GM21447 (cell line): ENCODE measurements around the gene PATJ.
"Not testable (repeated sequence)": the region's sequence is repeated elsewhere in the genome, so short reads cannot be mapped to it uniquely, and the experiment has no call there.

Experiments used
- ATAC-seq: cut with Tn5 transposase; IDR thresholded peaks from one replicate; pipeline ENCODE4 v1.9.1; 2021; ENCODE audit not compliant: unreplicated experiment

The PATJ gene

GRCh38 chr1:61816191-61816590 lies 73.9 kb downstream of the PATJ start:
- ATAC-seq = no peak

DNA sequence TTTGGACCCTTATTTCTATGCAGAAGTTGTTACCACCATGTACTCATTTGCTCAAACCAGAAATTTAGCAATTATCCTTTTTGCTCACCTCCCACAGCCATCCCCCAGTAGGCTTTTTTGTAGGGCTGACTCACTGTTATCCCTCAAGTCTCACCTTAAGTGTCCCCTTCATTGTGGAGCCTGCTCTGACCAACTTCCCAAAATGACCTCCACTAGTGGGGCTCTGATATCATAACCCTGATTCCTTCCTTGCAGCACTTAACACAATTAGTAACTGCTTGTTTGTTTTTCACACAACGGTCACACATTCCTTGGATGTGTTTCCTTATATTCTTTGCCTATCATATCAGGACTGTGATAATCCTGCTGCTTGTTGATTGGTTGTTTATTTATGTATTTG lies 76.7 kb downstream of the PATJ start:
- ATAC-seq = no peak

DNA sequence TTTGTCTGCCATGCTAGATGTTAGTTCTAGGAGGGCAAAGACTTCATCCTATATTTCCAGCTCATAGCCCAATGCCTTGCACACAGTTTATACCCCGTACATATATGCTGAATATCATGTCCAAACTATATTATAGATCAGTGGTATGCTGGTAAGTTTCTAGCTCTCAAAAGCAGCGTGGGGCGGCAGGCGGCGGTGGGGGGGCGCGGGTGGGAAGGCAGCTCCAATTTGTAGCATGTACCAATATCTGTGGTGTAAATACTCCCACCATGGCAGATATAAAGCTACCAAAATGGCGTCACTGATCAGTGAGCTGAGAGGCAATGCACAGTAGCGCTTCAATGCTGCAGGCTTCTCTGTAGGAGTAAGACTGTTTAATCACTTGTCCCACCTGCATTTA lies 77.1 kb downstream of the PATJ start:
- ATAC-seq = no peak

DNA sequence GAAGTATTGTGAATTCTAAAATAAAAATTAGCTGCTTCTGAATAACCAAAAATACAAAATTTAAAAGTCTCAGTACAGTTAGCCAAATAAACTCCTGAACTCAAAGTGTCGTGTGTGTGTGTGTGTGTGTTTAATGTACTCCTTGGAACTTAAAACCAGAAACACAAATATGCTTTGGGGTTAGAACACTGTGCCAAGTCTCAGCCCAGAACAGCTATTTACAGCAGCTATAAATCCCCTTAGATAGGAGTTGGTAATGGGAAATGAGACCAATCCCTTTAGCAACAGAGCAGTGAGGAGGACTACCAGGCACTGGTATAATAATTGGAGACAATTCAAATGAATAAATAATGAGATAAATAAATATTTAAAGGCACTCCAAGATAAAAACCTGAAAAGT lies 83.1 kb downstream of the PATJ start:
- ATAC-seq = no peak

- ATAC-seq = no peak
Measured at GRCh38 chr1:61828805-61829204, 86.5 kb downstream of the PATJ start.

GRCh38 chr1:61836649-61837048 lies 94.4 kb downstream of the PATJ start:
- no peak for ATAC-seq

DNA sequence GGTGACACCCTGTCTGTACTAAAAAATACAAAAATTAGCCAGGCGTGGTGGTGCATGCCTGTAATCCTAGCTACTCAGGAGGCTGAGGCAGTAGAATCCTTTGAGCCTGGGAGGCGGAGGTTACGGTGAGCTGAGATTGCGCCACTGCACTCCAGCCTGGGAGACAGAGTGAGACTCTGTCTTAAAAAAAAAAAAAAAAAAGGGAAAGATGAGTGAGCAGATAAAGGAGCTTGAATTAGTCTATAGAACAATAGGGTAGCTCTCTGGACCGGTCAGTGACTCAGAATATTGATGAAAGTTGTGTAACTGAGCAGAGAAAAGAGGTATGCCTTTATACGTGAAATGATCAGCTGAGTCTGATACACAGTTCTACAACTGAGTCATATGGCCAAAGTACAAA lies 95.3 kb downstream of the PATJ start:
- ATAC-seq = not testable (repeated sequence)

- ATAC-seq = no peak
Measured at GRCh38 chr1:61839679-61840078, 97.4 kb downstream of the PATJ start.

- no peak for ATAC-seq
Measured at GRCh38 chr1:61842036-61842435, 99.8 kb downstream of the PATJ start.

DNA sequence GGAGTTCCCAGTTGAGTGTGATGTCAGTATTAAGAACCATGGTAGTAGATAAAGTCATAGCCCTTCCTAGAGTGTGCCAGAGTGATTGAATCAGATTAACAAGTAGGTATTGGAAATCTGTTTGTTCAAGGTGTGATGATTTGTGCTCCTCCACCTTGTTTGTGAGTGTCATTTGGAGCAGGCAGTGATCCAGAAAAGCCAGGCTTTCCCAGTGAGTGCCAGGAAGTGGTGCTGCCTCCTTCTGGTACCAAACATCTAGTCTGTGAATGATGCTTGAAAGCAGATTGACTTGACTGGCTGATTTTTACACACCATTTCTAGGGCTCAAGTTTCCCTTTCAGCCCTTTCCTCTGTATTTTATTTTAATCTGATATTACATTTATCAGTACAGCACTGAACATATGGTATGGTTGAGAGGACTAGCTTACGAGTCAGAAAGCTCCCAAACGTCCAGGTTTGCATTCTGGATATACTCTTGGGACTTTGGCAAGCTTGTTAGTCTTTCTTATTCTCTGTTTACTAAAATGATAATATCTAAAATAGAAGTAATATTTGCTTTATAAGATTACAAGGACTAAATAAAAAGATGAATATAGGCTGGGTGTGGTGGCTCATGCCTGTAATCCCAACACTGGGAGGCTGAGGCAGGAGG lies 100.7 kb downstream of the PATJ start:
- ATAC-seq = no peak

DNA sequence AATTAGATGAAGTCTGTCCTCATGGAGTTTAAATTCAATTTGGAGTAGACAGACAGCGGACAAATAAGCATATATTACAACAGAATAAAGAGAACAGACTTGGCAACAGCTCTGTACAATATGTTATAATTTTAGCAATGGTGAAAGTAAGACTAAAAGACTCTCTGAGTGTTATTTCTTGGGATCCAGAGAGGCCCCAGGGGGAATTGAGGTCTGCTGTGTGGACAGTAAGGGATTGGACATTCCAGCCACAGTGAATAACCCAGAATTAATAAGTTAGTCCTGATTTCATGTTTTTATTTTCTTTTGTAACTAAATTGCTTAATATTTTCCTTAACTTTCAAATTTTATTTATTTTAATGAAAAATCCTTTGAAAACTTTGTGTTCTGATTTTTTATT lies 101.7 kb downstream of the PATJ start:
- ATAC-seq = no peak

- ATAC-seq = not testable (repeated sequence)
Measured at GRCh38 chr1:61844664-61845063, 102.4 kb downstream of the PATJ start.

- no peak for ATAC-seq
Measured at GRCh38 chr1:61851235-61851634, 109.0 kb downstream of the PATJ start.

DNA sequence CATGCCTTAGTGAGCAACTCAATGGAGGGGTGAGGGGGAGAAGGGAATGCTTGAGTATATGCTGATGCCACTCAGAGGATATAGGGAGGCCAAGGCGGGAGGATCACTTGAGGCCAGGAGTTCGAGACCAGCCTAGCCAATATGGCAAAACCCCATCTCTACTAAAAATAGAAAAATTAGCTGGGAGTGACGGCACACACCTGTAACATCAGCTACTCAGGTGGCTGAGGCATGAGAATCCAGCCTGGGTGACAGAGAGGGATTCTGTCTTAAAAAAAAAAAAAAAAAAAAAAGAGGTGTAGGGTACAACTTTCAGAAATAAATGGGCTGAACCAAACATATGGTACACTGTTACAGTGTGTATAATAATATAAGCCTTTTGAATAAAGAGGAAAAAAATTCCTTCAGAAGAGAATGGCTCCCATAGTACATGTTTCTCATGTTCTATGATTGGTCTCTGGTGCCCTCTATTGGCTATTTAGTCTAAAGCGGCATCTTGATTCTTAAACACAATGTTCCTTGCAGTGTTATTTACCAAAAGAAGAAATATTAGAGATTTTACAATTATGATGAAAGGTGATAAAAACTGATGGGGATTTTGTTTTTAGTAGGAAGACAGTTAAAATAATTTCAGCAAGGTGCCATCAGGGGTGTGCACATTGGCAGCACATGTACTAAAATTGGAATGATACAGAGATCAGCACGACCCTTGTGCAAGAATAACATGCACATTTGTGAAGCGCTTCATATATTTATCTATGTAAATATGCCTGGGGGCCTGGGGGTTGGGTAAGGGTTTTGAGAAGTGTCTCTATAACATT lies 109.8 kb downstream of the PATJ start:
- no peak for ATAC-seq

- no peak for ATAC-seq
Measured at GRCh38 chr1:61852670-61853015, 110.4 kb downstream of the PATJ start.

GRCh38 chr1:61853583-61853982 lies 111.3 kb downstream of the PATJ start:
- ATAC-seq = no peak

DNA sequence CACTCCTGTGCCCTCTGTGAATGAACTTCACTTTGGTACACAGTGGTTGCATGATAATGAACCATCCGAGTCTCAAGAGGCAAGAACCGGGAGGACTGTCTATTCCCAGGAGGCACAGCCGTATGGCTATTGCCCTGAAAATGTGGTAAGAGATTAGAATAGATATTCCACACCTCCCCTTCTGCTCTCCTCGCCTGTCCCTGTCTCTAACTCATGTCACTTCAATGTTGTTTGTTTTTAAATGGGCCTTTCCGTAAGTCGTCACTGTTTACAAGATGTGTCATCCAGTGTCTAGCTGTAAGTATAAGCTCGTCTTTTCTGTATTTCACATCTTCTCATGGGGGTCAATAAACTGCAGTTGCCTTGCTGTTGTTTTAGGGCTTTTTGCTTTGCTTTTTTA lies 122.2 kb downstream of the PATJ start:
- no peak for ATAC-seq

DNA sequence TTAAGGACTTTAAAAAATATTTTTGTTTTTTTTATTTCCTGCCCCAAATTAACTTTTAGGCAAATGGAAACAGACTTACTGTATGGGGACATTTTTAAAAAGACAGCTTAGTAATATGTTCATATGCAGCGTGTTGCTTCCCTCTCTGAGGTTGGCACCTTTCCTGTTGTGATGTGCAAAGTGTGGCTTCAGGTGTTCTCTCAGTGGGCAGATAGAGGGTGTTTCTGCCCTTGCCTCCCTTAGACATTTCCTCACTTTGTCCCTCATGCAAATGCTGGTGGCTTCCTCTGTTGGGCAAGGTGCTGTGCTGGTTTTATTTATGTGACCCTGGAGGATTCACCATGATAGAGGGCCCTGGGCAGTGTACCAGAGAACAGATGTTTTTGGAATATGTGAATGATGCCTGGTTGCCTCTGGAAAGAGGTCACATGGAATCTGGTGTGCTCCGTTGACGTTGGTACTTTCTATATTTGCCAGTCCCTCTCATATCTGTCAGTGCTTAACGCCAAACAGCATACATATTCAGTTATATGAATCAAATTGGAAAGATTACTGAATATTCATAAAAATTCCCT lies 123.5 kb downstream of the PATJ start:
- ATAC-seq = peak; percentile 51

GRCh38 chr1:61869691-61870109 lies 127.4 kb downstream of the PATJ start:
- ATAC-seq = no peak

GRCh38 chr1:61872206-61872605 lies 129.9 kb downstream of the PATJ start:
- ATAC-seq = no peak

GRCh38 chr1:61873581-61873980 lies 131.3 kb downstream of the PATJ start:
- no peak for ATAC-seq

DNA sequence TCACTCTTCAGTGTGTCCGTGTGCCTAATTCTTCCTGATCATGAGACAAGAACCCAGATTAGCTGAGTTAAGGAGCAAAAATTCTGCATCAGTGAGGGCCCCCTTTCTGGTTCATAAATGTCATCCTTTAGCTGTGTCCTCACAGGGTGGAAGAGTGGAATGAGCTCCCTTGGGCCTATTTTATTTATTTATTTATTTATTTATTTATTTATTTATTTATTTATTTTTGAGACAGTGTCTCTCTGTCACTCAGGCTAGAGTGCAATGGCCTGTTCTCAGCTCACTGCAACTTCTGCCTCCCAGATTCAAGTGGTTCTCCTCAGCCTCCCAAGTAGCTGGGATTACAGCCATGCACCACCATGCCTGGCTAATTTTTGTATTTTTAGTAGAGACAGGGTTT lies 131.7 kb downstream of the PATJ start:
- ATAC-seq = no peak
